ENCODE data around the gene DIP2B.

The DIP2B gene

DNA sequence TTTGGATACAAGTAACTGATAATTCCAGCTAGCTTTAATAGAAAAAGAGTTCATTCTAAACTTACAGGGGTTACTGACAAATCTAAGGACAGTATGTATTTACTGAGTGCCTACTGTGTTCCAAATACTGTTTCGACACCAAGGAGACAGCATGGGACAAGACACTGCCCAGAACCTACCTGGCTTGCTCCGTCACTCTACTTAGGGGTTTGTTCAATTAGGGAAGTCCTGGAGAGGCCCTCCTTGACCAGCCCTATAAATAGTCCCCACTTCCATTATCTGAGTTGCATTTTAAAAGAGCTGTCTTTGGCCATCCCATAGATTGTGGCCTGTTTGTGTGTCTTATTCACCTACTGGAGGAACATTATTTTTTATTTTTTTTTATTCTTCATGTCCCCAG lies 129.6 kb downstream of the DIP2B start:
- TF ChIP-seq, protein P1, sequence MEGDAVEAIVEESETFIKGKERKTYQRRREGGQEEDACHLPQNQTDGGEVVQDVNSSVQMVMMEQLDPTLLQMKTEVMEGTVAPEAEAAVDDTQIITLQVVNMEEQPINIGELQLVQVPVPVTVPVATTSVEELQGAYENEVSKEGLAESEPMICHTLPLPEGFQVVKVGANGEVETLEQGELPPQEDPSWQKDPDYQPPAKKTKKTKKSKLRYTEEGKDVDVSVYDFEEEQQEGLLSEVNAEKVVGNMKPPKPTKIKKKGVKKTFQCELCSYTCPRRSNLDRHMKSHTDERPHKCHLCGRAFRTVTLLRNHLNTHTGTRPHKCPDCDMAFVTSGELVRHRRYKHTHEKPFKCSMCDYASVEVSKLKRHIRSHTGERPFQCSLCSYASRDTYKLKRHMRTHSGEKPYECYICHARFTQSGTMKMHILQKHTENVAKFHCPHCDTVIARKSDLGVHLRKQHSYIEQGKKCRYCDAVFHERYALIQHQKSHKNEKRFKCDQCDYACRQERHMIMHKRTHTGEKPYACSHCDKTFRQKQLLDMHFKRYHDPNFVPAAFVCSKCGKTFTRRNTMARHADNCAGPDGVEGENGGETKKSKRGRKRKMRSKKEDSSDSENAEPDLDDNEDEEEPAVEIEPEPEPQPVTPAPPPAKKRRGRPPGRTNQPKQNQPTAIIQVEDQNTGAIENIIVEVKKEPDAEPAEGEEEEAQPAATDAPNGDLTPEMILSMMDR (IDR thresholded peaks at IDR 0.05; ENCODE audit: insufficient read depth, low read depth, low read length, missing control alignments): no peak
- no peak overlapping the region for H3K4me3 ChIP-seq (ENCODE audit: low read length)
- DNase-seq (ENCODE audit: low read depth): no peak

DNA sequence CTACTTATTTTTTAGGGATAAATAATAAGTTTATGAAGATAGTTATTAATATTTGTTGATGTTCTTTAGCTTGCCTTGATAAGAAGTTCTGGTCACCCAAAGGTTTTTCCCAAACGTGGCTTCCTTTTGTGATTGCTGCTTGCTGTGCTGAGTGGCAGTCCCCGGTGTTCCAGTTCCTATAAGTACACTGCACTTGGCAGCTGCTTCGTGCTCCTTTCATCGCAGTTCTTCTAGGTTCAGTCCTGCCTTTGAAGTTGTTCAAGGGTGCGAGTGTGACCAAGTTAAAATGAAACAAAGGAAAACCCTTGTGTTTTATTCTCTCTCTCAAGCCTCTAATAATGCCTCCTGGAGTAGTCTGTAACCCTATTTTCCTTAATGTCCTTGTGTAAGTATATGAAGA lies 130.6 kb downstream of the DIP2B start:
- no peak for DNase-seq (ENCODE audit: low read depth)
- TF ChIP-seq, protein P1 (IDR thresholded peaks at IDR 0.05; ENCODE audit: insufficient read depth, low read depth, low read length, missing control alignments): no peak
- H3K4me3 ChIP-seq (ENCODE audit: low read length): no peak overlapping the region

DNA sequence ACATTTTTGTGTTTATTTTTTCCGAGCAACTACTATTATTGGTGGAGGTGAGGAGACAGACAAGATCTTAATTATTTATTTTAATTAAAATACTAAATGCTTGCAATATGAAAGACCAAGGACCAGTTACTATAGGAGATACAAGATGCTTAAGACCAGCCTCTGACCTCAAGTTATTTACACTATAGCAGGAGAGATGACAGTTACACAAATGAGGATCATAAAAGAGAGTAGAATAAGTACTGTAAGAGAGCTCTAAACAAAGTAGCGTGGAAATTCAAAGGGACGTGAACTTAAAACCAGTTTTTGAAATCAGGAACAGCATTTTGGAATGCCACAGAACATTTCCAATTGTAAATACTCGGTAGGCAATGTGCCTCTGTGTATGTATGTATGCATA lies 131.1 kb downstream of the DIP2B start:
- TF ChIP-seq, protein P1 (IDR thresholded peaks at IDR 0.05; ENCODE audit: insufficient read depth, low read depth, low read length, missing control alignments): no peak
- DNase-seq (ENCODE audit: low read depth): no peak
- H3K4me3 ChIP-seq (ENCODE audit: low read length): no peak overlapping the region

DNA sequence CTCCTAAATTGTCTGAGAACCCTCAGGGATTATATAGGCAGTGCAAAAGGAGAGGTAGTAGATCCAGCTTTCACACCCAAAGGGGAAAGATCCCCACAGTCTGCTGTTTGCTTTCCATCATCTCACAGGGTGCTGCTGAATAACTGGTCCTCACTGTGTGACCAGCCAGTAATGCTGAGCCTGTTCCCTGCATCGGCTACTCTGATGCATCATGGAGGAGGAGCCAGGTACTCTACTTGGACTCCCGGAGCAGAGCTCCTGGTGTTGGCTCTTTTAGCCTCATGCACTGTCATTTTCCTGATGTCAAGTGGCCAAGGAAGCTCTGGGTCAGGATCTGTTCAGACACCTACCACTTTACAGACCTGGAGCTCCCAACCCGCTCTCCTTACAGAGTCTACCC lies 131.7 kb downstream of the DIP2B start:
- TF ChIP-seq, protein P1 (IDR thresholded peaks at IDR 0.05; ENCODE audit: insufficient read depth, low read depth, low read length, missing control alignments): no peak
- DNase-seq (ENCODE audit: low read depth): peak; percentile 44
- no peak overlapping the region for H3K4me3 ChIP-seq (ENCODE audit: low read length)

DNA sequence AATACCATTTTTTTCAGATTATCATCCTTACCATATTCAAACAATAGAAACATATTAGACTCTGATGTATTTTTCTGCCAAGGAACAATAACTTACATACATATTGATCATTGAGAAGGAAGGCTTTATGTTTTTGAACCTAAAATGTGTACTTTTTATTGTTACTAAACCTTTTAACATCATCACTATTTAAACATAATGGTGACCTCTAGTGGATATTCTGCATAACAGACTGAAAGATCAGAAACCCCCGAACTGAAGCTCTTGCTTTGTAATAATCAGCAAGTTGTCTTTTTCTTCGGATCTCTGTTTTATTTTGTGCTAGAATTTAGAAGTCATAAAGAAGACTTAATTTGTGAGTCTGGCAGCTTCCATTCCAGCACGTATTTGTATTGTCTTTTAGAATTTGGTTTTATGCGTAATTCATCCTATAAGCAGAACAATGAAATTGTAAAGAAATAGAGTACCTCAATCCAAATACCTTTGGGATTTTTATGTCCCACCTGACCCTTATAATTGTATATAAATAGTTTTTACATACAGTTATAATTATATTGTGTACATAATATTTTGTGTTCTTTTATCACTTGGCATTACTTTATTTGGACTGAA lies 133.2 kb downstream of the DIP2B start:
- TF ChIP-seq, protein P1 (IDR thresholded peaks at IDR 0.05; ENCODE audit: insufficient read depth, low read depth, low read length, missing control alignments): peak; percentile 53
- H3K4me3 ChIP-seq (ENCODE audit: low read length): no peak overlapping the region
- DNase-seq (ENCODE audit: low read depth): peak; percentile 58

DNA sequence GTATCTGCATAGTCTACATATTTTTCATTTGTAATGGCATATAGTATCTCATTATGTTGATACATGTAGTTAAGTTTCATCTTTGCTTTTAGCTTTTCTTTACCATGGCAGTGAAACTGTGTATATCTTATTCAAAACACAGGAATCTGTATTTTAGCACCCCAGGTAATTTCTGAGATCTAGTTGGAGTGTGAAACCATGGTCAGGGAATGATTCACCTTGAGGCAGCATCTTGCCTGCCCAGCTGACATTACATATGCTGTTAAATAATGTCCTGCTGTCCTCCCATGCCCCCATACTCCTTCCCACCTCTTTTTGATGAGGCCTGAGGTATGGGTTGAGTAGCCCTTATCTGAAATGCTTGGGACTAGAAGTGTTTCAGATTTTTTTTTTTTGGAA lies 133.7 kb downstream of the DIP2B start:
- no peak overlapping the region for H3K4me3 ChIP-seq (ENCODE audit: low read length)
- TF ChIP-seq, protein P1 (IDR thresholded peaks at IDR 0.05; ENCODE audit: insufficient read depth, low read depth, low read length, missing control alignments): no peak
- peak; percentile 68 for DNase-seq (ENCODE audit: low read depth)

GRCh38 chr12:50639721-50640120 lies 134.9 kb downstream of the DIP2B start:
- TF ChIP-seq, protein P1 (IDR thresholded peaks at IDR 0.05; ENCODE audit: insufficient read depth, low read depth, low read length, missing control alignments): no peak
- H3K4me3 ChIP-seq (ENCODE audit: low read length): no peak overlapping the region
- peak; percentile 61 for DNase-seq (ENCODE audit: low read depth)

All from epithelial cell of esophagus (primary cell).